Anterior cingulate cortex (tissue), 58 donors: ENCODE results near the gene AASDHPPT.
"Not testable (repeated sequence)": the region's sequence is repeated elsewhere in the genome, so short reads cannot be mapped to it uniquely, and the experiment has no call there.

Experiments used
- DNase-seq, 58 donors: peaks; one replicate each; lab custom pipeline; 2025; lab: John Stamatoyannopoulos, UW

Gene AASDHPPT

GRCh38 chr11:106077609-106078455 is at the start of gene AASDHPPT:
AASDHPPT (plus strand) TSS chr11:106077662; CDS start chr11:106077711, 49 bp downstream.
- peak in 20 of 58 donors; percentile 1 to 72 (median 57) for DNase-seq

- no peak for DNase-seq
These were observed 46.9 kb upstream of the AASDHPPT start for GRCh38 chr11:106030609-106031008.

- no peak for DNase-seq
These were observed 46.2 kb upstream of the AASDHPPT start for GRCh38 chr11:106031202-106031810.

- DNase-seq, result no peak
These were observed 45.5 kb upstream of the AASDHPPT start for GRCh38 chr11:106031936-106032335.

GRCh38 chr11:106032861-106033260 is 44.6 kb upstream of the AASDHPPT start:
- no peak for DNase-seq

GRCh38 chr11:106043540-106043939 is 33.9 kb upstream of the AASDHPPT start:
- DNase-seq, result no peak

- no peak for DNase-seq
These were observed 29.8 kb upstream of the AASDHPPT start for GRCh38 chr11:106047631-106048030.

- no peak for DNase-seq
These were observed 27.6 kb upstream of the AASDHPPT start for GRCh38 chr11:106049727-106050476.

GRCh38 chr11:106051103-106051502 is 26.4 kb upstream of the AASDHPPT start:
- no peak for DNase-seq

GRCh38 chr11:106058377-106058776 is 19.1 kb upstream of the AASDHPPT start:
- DNase-seq, result not testable (repeated sequence)

GRCh38 chr11:106059617-106060016 is 17.8 kb upstream of the AASDHPPT start:
- DNase-seq, result no peak

- DNase-seq, result no peak
These were observed 16.1 kb upstream of the AASDHPPT start for GRCh38 chr11:106061249-106061784.

GRCh38 chr11:106061954-106062949 is 15.2 kb upstream of the AASDHPPT start:
- DNase-seq, result no peak

- no peak for DNase-seq
These were observed 14.5 kb upstream of the AASDHPPT start for GRCh38 chr11:106063009-106063408.

GRCh38 chr11:106070606-106071005 is 6.9 kb upstream of the AASDHPPT start:
- DNase-seq, result no peak

GRCh38 chr11:106072804-106073203 is 4.7 kb upstream of the AASDHPPT start:
- DNase-seq, result no peak

- peak in 19 of 58 donors; percentile 5 to 60 (median 35) for DNase-seq
These were observed 1.1 kb upstream of the AASDHPPT start for GRCh38 chr11:106076171-106076918.

GRCh38 chr11:106076919-106077608 is 398 bp upstream of the AASDHPPT start, which contains the start of gene KBTBD3:
KBTBD3 (minus strand) TSS chr11:106077347; CDS start chr11:106059097, 18,250 bp downstream.
- DNase-seq, result peak; percentile 77 to 100 (median 99)
